ENCODE measurements around the gene UBE2G2. TPM values are rescaled to one million over a fixed set of nuclear protein-coding genes. Genes with fewer than 3 reads are reported as not detected.

Gene UBE2G2
- total and polyA plus RNA-seq, 7 donors, result 39.0 to 93.8 (median 72.8) TPM

GRCh38 chr21:44813727-44814126 is 12.1 kb upstream of the UBE2G2 start:
- intact Hi-C loops (cut with DNase I), result no loop called here
- Histone ChIP-seq H3K9me3 (no peaks in the 10 kb centered on the region), H3K36me3 (ENCODE audit: insufficient read depth in 1 of 2, low read depth in 1 of 2) (peaks cover 0 to 45% of the 10 kb centered on the region in 2 donors), H3K27ac (no peak overlapping the region), H3K4me1 (peaks cover 13% of the 10 kb centered on the region), H3K4me3 (no peak overlapping the region), H3K27me3 (ENCODE audit: insufficient read depth in 3 of 3, low read length in 2 of 3) (no peaks in the 10 kb centered on the region)
- WGBS, 3 donors, result 88 to 93% (median 92%) methylated on average over 18 of the region's 18 CpGs
- TF ChIP-seq CTCF (IDR thresholded peaks at IDR 0.05), result no peak
- no peak for DNase-seq
- ATAC-seq, result no peak

DNA sequence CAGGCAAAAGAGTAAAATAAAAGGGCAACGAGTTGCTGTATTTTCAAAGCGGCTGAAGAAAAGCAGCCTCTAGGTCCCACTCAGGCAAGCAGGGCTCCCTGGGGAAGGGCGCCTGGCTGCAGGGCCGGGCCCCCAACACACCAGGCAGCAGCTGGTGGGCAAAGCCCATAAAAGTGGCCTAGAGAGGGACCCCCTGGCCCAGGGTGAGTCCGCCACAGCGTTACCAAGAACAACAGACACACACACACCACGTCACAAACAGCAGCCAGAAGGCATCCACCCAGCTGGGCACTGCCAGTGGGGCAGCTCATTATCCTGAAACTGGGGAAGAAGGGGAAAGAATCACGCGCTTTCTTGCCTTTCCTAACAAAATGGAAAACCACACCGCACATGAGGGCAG is 11.5 kb upstream of the UBE2G2 start:
- WGBS, 3 donors, result 84 to 89% (median 84%) methylated on average over 10 of the region's 10 CpGs
- peaks cover 13% of the 10 kb centered on the region for H3K4me1 ChIP-seq
- no peaks in the 10 kb centered on the region for H3K27me3 ChIP-seq (ENCODE audit: insufficient read depth in 3 of 3, low read length in 2 of 3)
- H3K27ac ChIP-seq, result no peak overlapping the region
- H3K9me3 ChIP-seq, result no peaks in the 10 kb centered on the region
- ATAC-seq (no peak), DNase-seq (no peak)
- TF ChIP-seq CTCF (IDR thresholded peaks at IDR 0.05), result no peak
- peaks cover 0 to 50% of the 10 kb centered on the region in 2 donors for H3K36me3 ChIP-seq (ENCODE audit: insufficient read depth in 1 of 2, low read depth in 1 of 2)
- no peak overlapping the region for H3K4me3 ChIP-seq
- intact Hi-C loops (cut with DNase I), result no loop called here

- TF ChIP-seq CTCF (IDR thresholded peaks at IDR 0.05), result no peak
- no peak for DNase-seq
- Histone ChIP-seq H3K4me1 (peaks cover 13% of the 10 kb centered on the region), H3K36me3 (ENCODE audit: insufficient read depth in 1 of 2, low read depth in 1 of 2) (peaks cover 0 to 56% of the 10 kb centered on the region in 2 donors), H3K27me3 (ENCODE audit: insufficient read depth in 3 of 3, low read length in 2 of 3) (no peaks in the 10 kb centered on the region), H3K27ac (no peak overlapping the region), H3K4me3 (no peak overlapping the region), H3K9me3 (no peaks in the 10 kb centered on the region)
- WGBS, 3 donors, result 82 to 87% (median 83%) methylated on average over 14 of the region's 14 CpGs
- intact Hi-C loops (cut with DNase I), result no loop called here
- ATAC-seq, result no peak
Measured at GRCh38 chr21:44812640-44813039, 11.0 kb upstream of the UBE2G2 start.

DNA sequence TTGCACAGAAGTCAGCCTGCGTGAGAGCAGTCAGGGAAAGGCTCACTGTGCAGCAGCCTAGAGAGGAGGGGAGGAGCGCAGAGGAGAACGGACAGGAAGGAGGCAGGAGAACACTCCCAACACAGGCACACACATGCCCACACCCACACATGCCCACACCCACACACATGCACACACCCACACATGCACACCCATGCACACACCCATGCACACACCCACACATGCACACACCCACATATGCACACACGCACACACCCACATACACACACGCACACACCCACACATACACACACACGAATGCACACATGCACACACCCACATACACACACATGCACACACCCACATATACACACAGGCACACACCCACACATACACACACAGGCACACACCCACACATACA is 9.2 kb upstream of the UBE2G2 start:
- Histone ChIP-seq H3K27me3 (ENCODE audit: insufficient read depth in 3 of 3, low read length in 2 of 3) (no peaks in the 10 kb centered on the region), H3K4me1 (peaks cover 2% of the 10 kb centered on the region), H3K27ac (no peak overlapping the region), H3K4me3 (no peak overlapping the region), H3K36me3 (ENCODE audit: insufficient read depth in 1 of 2, low read depth in 1 of 2) (peaks cover 3 to 74% of the 10 kb centered on the region in 2 donors), H3K9me3 (no peaks in the 10 kb centered on the region)
- TF ChIP-seq CTCF (IDR thresholded peaks at IDR 0.05), result no peak
- WGBS, 3 donors, result 80 to 93% (median 88%) methylated on average over 5 to 6 of the region's 6 CpGs
- DNase-seq (peak in 1 of 2 donors; percentile 36), ATAC-seq (no peak)
- intact Hi-C loops (cut with DNase I), result no loop called here

GRCh38 chr21:44805859-44806258 is 4.2 kb upstream of the UBE2G2 start:
- DNase-seq (no peak), ATAC-seq (no peak)
- Histone ChIP-seq H3K4me3 (no peak overlapping the region), H3K27me3 (ENCODE audit: insufficient read depth in 3 of 3, low read length in 2 of 3) (no peaks in the 10 kb centered on the region), H3K4me1 (peaks cover 6% of the 10 kb centered on the region), H3K27ac (no peak overlapping the region), H3K9me3 (no peaks in the 10 kb centered on the region), H3K36me3 (ENCODE audit: insufficient read depth in 1 of 2, low read depth in 1 of 2) (peaks cover 3 to 67% of the 10 kb centered on the region in 2 donors)
- TF ChIP-seq CTCF (IDR thresholded peaks at IDR 0.05), result no peak
- WGBS, 3 donors, result 80 to 94% (median 84%) methylated on average over 4 of the region's 4 CpGs
- intact Hi-C loops (cut with DNase I), result no loop called here
